ENCODE measurements around the gene USP40.
"Not testable (repeated sequence)": the region's sequence is repeated elsewhere in the genome, so short reads cannot be mapped to it uniquely, and the experiment has no call there.

USP40 gene, protein sequence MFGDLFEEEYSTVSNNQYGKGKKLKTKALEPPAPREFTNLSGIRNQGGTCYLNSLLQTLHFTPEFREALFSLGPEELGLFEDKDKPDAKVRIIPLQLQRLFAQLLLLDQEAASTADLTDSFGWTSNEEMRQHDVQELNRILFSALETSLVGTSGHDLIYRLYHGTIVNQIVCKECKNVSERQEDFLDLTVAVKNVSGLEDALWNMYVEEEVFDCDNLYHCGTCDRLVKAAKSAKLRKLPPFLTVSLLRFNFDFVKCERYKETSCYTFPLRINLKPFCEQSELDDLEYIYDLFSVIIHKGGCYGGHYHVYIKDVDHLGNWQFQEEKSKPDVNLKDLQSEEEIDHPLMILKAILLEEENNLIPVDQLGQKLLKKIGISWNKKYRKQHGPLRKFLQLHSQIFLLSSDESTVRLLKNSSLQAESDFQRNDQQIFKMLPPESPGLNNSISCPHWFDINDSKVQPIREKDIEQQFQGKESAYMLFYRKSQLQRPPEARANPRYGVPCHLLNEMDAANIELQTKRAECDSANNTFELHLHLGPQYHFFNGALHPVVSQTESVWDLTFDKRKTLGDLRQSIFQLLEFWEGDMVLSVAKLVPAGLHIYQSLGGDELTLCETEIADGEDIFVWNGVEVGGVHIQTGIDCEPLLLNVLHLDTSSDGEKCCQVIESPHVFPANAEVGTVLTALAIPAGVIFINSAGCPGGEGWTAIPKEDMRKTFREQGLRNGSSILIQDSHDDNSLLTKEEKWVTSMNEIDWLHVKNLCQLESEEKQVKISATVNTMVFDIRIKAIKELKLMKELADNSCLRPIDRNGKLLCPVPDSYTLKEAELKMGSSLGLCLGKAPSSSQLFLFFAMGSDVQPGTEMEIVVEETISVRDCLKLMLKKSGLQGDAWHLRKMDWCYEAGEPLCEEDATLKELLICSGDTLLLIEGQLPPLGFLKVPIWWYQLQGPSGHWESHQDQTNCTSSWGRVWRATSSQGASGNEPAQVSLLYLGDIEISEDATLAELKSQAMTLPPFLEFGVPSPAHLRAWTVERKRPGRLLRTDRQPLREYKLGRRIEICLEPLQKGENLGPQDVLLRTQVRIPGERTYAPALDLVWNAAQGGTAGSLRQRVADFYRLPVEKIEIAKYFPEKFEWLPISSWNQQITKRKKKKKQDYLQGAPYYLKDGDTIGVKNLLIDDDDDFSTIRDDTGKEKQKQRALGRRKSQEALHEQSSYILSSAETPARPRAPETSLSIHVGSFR

DNA sequence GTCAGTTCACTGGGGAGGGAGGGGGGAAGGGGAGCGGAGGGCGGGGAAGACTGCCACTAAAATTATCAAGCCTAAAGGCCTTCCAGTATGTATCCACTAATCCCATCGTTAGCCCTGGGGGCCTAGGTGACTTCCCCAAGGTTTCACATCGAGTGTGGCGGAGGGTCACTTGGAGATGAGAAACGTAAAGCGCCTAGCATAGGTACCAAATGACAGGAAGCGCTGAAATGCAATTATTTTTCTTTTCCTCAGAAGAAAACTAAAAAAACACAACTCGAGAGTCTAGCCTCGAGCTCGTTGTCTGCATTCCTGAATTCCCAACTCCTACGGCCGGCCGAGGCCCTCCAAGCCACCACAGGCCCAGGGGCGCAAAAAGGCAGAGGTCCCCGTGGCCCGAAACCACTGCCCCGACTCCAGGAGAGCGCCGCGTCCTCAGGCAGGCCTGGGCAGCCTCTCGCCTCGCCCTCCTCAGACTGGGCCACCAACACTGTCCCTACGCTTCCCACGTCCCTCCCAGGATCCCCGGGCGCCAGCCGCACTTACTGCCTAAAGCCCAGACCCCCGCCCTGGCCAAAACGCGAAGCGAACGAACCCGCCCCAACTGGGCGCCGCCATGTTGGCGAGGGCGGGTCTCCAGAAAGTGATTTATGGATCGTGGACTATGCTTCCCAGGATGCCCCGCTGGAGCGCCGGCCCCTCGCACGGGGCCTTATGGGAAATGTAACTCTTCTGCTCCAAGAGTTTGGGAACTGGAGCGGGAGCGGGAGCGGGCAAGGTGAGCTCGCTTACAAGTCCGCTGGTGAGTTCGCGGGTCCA lies at the start of gene USP40:
TSS of gene USP40 (minus strand) at position 642 of the 816 bp plus-strand sequence. CDS start 1,228 bp downstream, outside the sequence.
- peak; percentile 17 for DNase-seq (ENCODE audit: low spot score)

DNA sequence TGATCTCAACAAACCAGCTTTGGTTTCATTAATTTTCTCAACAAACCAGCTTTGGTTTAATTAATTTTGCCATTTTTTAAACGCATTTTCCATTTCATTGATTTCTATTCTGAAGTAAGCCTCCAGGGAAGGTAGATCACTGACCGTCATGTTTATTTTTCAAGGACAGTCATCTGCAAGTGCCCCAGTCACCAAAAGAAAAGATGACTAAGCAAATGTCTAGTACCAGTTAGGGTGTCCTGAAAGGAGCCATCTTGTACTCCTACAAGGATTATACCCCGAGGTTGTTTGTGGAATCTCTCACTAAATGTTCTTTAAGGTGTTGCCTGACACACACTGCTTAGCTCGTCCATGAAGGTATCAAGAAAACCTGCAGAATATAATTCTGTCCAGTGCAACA lies 44.7 kb upstream of the USP40 start:
- DNase-seq (ENCODE audit: low spot score): no peak

DNA sequence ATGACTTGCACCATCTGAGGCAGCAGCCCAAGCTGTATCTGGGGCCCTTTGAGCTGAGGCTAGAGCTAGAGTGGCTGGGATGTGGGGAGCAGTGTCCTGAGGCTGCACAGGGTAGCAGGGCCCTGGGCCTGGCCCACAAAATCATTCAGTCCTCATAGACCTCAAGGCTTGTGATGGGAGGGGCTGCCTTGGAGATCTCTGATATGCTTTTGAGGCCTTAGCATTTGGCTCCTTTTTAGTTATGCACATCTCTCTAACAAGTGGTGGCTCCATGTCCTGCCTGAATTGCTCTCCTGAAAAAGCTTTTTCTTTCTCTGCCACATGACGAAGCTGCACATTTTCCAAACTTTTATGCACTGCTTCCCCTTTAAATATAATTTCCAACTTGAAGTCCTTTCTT lies 39.1 kb upstream of the USP40 start:
- DNase-seq (ENCODE audit: low spot score): no peak

DNA sequence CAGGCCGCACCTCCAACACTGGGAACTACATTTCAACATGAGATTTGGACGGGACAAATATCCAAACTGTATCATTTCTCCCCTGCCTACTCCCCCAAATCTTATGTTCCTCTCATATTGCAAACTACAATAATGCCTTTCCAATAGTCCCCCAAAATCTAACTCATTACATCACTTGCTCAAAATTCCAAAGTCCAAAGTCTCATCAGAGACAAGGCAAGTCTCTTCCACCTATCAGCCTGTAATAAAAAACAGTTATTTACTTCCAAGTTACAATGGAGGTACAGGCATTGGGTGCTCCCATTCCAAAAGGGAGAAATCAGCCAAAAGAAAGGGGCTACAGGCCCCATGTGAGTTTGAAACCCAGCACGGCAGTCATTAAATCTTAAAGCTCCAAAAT lies 38.2 kb upstream of the USP40 start:
- no peak for DNase-seq (ENCODE audit: low spot score)

DNA sequence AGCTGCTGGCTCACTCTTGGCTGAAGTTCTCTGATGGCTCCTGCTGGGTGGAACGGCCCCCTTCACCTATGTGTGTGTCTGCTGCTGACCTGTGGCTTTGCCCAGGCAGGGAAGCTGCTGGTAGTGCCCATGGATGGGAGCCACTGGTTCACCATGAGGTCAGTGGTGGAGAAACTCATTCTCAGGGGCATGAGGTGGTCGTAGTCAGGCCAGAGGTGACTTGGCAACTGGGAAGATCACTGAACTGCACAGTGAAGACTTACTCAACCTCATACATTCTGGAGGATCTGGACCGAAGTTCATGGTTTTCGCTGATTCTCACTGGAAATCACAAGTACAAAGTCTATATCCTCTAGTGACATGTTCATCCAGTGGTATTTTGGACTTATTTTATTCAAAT lies 36.9 kb upstream of the USP40 start:
- no peak for DNase-seq (ENCODE audit: low spot score)

DNA sequence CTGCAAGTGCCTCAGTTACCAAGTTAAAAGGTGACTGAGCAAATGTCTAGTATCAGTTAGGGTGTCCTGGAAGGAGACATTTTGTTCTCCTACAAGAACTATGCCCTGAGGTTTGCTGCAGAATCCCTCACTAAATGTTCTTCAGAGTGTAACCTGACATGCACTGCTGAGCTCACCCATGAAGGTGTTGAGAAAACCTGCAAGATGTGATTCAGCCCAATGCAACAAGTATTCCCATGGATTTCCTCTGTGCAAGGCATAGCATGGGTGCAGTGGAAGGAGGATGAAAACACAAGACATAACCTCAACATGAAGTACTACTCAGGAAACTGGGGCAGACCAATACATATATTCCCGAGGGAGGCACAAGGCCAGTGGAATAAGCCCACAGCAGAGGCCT lies 35.5 kb upstream of the USP40 start:
- no peak for DNase-seq (ENCODE audit: low spot score)

DNA sequence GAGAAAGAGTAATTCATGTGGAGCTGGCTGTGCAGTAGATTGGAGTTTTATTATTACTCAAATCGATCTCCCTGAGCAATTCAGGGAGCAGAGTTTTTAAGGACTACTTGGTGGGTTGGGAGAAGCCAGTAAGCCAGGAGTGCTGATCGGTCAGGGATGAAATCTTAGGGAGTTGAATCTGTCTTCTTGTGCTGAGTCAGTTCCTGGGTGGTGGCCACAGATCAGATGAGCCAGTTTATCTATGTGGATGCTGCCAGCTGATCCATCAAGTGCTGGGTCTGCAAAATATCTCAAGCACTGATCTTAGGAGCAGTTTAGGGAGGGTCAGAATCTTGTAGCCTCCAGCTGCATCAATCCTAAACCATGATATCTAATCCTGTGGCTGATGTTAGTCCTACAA lies 33.8 kb upstream of the USP40 start:
- no peak for DNase-seq (ENCODE audit: low spot score)

DNA sequence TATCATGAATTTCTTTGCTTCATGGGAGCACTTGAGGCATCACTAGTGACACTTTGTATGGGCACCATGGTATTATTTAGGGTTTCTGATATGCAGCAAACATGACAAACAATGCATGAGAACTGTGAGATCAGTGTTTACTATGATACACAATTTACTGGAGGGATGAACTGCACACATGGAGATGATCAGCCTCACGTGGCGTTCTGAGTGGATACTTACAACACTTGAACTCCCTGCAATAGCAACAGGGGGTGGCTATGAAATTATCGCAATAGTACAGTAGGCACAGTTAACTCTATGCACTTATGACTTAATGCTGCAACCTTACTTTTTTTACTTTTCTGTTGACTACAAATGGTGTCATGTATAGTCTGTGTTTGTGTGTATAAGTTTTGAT lies 32.4 kb upstream of the USP40 start:
- DNase-seq (ENCODE audit: low spot score): no peak

DNA sequence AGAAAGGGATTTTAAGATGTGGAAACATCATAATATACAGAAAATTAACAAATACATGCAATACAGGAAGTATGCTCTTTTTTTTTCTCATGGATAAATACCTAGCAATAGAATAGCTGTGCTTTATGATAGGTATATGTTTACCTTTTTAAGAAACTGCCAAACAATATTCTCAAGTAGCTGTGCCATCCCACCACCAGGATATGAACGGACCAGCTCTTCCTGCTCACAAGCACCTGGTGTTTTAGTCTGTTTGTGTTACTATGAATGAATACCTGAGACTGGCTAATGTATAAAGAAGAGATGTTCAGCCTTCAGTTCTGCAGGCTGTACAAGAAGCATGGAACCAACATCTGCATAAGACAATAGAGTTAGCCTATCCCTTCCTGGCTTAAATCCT lies 30.9 kb upstream of the USP40 start:
- DNase-seq (ENCODE audit: low spot score): no peak

DNA sequence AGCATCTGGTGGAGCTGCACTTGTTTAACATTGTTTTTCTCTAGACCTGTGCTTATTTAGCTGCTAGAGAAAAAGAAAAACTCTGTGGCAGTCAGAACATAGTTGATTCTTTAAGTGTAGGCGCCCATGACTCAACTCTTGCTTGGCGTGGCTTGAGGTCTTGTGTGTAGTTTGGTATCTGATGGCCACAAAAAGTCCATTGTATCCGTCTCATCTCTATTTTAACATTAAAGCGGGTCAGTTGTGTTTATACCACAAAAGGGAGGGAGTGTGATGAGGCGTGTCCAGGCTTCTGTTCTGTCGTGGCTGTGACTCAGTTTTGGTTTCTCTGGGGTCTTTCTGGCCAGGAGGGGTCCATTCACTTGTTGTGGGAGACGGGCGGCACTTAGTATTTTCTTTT lies 26.6 kb upstream of the USP40 start:
- DNase-seq (ENCODE audit: low spot score): no peak

DNA sequence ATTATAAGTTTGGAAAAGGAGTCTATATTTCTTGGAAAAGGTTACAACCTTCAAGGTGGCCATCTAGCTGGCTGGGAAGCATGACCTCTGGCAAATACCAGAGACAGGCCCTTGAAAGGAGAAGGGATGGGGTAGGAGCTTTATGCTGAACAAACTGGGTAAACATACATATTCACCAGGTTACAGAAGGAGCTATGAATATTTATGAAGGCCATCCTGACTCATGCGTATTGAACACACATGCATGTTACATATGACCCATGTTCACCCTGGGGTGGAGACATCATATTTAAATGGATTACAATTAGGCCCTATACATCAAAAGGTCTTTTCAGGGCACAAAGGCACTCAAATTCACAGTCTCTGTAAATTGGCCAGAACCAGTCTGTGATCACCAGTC lies 26.1 kb upstream of the USP40 start:
- DNase-seq (ENCODE audit: low spot score): not testable (repeated sequence)

DNA sequence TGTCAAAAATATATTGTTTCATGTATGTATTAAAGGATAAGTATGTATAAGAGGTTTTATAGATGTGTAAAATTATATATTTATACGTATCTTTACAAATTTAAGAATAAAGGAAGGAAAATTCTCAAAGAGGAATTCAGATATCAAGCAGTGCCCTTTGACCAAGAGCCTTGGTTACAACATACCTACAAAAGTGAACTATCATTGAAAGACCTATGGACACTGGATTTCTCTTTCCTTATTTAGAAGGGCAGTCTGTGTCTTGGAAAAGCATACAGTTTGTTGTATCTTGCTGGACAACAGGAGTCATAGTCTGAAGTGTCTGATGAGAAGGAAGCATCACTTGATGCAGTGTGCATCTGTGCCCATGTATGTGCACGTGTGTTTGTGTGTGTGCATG lies 21.8 kb upstream of the USP40 start:
- DNase-seq (ENCODE audit: low spot score): no peak

DNA sequence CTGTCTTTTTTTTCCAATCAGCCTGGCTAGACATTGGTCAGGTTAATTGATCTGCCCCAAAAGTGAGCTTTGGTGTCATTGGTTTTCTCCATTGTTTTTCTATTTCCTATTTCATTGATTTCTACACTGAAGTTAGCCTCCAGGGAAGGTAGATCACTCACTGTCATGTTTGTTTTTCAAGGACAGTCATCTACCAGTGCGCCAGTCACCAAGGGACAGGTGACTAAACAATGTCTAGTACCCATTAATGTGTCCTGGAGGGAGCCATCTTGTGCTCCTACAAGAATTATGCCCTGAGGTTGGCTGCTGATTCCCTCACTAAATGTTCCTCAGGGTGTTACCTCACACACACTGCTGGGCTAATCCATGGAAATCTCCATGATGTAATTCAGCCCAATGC lies 17.6 kb upstream of the USP40 start:
- no peak for DNase-seq (ENCODE audit: low spot score)

DNA sequence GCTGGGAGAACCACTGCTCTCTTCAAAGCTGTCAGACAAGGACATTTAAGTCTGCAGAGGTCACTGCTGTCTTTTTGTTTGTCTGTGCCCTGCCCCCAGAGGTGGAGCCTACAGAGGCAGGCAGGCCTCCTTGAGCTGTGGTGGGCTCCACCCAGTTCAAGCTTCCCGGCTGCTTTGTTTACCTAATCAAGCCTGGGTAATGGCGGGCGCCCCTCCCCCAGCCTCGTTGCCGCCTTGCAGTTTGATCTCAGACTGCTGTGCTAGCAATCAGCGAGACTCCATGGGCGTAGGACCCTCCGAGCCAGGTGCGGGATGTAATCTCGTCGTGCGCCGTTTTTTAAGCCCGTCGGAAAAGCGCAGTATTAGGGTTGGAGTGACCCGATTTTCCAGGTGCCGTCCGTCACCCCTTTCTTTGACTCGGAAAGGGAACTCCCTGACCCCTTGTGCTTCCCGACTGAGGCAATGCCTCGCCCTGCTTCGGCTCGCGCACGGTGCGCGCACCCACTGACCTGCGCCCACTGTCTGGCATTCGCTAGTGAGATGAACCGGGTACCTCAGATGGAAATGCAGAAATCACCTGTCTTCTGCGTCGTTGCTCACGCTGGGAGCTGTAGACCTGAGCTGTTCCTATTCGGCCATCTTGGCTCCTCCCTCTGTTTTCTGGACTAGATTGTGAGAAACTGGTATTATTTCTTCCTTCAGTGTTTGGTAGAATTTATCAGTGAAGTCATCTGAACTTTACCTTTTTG lies 16.8 kb upstream of the USP40 start:
- DNase-seq (ENCODE audit: low spot score): not testable (repeated sequence)

DNA sequence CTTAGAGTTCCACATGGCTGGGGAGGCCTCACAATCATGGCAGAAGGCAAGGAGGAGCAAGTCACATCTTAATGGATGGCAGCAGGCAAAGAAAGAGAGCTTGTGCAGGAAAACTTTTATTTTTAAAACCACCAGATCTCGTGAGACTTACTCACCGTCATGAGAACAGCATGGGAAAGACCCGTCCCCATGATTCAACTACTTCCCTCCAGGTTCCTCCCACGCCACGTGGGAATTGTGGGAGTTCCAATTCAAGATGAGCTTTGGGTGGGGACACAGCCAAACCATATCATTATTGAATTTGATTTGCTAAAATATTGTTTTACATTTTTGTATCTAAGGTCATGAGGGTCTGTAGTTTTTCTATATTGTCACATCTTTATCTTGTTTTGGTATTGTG lies 10.8 kb upstream of the USP40 start:
- not testable (repeated sequence) for DNase-seq (ENCODE audit: low spot score)

DNA sequence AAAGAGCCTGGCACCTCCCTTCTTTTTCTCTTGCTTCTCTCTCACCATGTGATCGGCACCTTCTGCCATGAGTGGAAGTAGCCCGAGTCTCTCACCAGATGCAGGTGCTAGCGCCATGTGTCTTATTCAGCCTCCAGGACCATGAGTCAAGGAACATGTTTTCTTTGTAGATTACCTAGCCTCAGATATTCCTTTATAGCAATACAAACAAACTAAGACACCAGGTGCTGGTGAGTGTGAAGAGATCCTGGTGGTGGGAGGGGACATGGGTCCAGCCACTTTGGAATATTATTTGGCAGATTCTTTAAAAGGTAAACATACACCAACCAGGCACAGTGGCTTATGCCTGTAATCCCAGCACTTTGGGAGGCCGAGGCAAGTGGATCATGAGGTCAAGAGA lies 5.9 kb upstream of the USP40 start:
- no peak for DNase-seq (ENCODE audit: low spot score)

DNA sequence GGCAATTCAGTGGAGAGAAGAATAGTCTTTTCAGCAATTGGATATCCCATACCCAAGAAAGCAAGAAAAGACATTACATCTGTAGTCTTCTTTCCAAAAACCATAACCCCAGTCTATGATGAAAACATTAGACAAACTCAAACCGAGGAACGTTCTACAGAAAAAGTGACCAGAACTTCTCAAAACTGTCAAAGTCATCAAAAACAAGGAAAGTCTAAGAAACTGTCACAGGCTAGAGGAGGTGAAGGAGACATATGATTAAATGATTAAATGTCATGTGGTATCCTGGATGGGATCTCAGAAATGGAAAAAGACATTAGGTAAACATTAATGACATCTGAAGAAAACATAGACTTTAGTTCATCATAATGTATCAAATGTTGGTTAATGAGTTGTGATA lies 4.9 kb upstream of the USP40 start:
- DNase-seq (ENCODE audit: low spot score): no peak

DNA sequence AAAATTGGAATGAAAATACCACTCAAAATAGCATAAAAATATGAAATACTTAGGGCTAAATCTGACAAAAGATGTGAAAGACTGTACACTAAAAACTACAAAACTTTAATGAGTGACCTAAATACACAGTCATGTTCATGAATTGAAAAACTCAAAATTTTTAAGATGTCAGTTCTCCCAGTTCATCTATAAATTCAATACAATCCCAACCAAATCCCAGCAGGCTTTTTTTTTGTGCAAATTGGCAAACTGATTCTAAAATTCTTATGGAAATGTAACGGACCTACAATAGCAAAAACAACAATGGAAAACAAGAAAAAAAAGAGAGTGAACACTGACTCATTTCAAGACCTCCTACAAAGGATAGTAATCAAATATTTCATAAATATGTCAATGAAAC lies 4.4 kb upstream of the USP40 start:
- DNase-seq (ENCODE audit: low spot score): no peak

DNA sequence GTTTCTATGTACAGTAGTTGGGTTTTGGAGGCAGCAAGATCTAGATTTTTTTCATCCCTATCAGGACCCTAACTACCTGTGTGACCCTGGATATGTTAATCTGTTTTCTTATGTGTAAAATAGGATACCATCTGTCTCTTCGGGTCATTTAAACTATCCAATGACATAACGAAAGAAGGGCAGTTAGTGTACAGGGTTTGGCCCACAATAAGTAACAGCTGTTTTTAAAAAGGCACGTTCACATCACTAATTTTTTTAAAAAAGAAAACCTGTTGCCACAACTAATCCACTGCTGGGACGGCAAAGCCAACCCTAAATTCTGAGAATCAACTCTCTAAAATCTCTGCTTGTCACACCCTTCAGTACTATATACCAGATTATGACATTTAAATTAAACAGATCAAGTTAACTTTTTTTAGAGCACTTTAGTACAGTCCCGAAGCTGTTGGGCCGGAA lies 869 bp downstream of the USP40 start:
- no peak for DNase-seq (ENCODE audit: low spot score)

DNA sequence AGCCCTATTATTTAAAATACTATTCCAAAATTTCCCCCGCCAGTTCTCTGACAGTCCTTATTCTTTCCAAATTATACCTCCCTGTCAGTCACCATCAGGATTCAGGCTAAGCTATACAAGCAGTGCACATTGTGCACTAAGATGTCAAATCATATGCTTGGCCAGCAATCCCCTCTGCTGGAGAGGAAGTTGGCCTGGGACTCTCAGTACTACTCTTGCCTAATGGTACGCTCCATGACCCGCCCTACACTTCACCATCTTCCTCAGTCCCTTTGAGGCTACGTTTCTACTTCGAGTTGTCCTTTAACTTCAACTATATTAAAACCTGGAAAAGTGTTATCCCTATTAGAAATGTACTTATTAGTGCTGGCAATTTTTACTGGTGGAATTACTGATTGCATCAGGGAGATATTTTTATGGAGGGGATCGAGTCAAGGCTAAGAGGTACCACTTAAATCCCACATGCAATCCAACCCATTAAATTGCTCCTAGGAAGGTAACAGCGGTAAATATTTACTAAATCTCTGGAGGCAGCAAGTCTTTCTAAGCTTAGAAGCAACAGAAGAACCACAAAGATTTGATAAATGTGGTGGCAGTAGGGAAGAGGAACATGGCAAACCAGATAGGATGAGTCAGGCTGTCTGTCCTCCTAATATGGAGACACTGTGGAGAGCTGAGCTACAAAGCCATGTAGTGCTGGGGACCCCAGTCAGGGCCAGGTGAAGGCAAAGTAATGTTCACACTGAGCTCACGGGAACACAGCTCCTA lies 2.7 kb downstream of the USP40 start:
- DNase-seq (ENCODE audit: low spot score): no peak
